ENCODE results near the gene ZFAND3. TPM values are rescaled to one million over a fixed set of nuclear protein-coding genes. Genes with fewer than 3 reads are reported as not detected.
"Not testable (repeated sequence)": the region's sequence is repeated elsewhere in the genome, so short reads cannot be mapped to it uniquely, and the experiment has no call there.

Gene ZFAND3
- total RNA-seq, 1 experiment from 2014 or later = 34.7 TPM

DNA sequence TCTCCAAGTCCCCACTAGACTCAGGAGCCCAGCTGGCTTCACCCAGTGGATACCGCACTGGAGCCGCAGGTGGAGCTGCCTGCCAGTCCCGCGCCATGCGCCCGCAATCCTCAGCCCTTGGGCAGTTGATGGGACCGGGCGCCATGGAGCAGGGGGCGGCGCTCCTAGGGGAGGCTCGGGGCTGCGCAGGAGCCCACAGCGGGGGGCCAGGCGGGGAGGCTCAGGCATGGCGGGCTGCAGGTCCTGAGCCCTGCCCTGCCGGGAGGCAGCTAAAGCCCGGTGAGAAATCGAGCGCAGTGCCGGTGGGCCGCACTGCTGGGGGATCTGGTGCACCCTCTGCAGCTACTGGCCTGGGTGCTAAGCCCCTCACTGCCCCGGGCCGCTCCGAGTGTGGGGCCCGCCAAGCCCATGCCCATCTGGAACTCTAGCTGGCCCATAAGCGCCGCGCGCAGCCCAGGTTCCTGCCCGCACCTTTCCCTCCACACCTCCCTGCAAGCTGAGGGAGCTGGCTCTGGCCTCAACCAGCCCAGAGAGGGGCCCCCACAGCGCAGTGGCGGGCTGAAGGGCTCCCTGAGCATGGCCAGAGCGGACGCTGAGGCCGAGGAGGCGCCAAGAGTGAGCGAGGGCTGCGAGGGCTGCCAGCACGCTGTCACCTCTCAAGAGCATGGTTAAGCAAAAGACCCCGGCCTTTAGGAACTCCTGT is 304.8 kb downstream of the ZFAND3 start:
- DNase-seq (ENCODE audit: low spot score) = not testable (repeated sequence)

GRCh38 chr6:38127284-38127683 is 307.8 kb downstream of the ZFAND3 start:
- no peak for DNase-seq (ENCODE audit: low spot score)
- in situ Hi-C loops (cut with HindIII; ENCODE audit: low sequenced_read_pairs) = no loop called here

More for the DNA sequence above, 304.8 kb downstream of the ZFAND3 start:
- in situ Hi-C loops (cut with HindIII; ENCODE audit: low sequenced_read_pairs) = not testable (repeated sequence)

- DNase-seq (ENCODE audit: low spot score) = peak; percentile 22
- in situ Hi-C loops (cut with HindIII; ENCODE audit: low sequenced_read_pairs) = no loop called here
These were observed 312.0 kb downstream of the ZFAND3 start for GRCh38 chr6:38131527-38131965.

GRCh38 chr6:38133932-38134703 is 314.6 kb downstream of the ZFAND3 start:
- in situ Hi-C loops (cut with HindIII; ENCODE audit: low sequenced_read_pairs) = no loop called here

DNA sequence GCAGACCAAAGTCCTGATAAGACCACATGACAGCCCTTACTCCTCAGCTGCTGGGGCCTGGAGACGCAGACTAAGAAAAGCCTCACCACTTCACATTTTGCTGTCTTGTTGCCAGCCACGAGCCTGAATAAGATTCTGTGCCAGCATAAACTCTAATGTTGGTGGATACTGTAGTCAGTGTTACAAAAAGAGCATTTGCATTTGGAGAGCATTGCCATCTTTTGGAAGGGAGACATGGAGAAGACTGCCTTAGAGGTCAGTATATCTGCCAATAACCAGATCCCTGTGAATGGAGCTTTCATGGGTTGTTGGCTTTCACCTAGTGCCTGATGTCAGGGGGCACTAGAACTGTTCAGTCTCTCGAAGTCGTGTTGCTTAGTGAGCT is 315.2 kb downstream of the ZFAND3 start:
- DNase-seq (ENCODE audit: low spot score) = no peak
- in situ Hi-C loops (cut with HindIII; ENCODE audit: low sequenced_read_pairs) = no loop called here

More at GRCh38 chr6:38133932-38134703, 314.6 kb downstream of the ZFAND3 start:
- no peak for DNase-seq (ENCODE audit: low spot score)

DNA sequence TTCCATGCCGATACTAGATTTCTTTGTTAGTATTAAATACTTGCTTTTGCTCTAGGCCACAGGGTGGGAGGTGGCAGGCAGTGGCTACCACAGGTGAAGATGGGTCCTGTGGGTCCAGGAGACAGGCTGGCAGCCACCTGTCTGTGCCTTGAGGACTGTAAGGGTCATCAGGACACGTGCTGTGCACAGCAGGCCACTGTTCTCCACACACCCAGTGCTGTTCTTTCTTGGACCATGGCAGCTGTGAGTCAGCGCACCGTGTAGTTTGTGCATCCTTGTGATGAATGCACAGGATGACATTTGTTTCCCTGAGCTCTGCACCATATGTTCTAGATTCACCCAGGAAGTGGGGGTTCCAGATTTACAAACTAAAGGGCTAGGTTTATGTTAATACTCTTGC is 317.0 kb downstream of the ZFAND3 start:
- peak; percentile 18 for DNase-seq (ENCODE audit: low spot score)
- in situ Hi-C loops (cut with HindIII; ENCODE audit: low sequenced_read_pairs) = no loop called here

- in situ Hi-C loops (cut with HindIII; ENCODE audit: low sequenced_read_pairs) = no loop called here
- DNase-seq (ENCODE audit: low spot score) = no peak
These were observed 318.2 kb downstream of the ZFAND3 start for GRCh38 chr6:38137608-38138265.

DNA sequence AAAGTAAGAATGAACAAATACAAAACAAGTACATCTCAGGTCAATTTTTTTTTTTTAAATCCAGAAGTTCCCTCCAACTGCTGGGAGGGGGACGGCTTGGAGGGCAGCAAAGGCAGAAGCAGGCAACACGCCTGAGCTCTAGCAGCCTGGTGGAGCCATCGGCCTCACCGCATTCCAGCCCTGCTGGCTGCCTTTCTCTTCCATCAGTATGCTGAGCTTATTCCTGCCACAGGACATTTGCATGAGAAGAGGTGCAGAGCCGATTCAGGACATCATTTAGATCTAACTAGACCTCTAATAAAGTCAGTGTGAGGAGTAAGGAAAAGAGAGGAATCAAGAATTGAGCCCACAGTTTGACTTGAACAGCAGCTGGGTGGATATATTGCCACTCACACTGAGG is 318.8 kb downstream of the ZFAND3 start:
- in situ Hi-C loops (cut with HindIII; ENCODE audit: low sequenced_read_pairs) = no loop called here
- no peak for DNase-seq (ENCODE audit: low spot score)

GRCh38 chr6:38141085-38141484 is 321.6 kb downstream of the ZFAND3 start:
- DNase-seq (ENCODE audit: low spot score) = no peak
- in situ Hi-C loops (cut with HindIII; ENCODE audit: low sequenced_read_pairs) = no loop called here

DNA sequence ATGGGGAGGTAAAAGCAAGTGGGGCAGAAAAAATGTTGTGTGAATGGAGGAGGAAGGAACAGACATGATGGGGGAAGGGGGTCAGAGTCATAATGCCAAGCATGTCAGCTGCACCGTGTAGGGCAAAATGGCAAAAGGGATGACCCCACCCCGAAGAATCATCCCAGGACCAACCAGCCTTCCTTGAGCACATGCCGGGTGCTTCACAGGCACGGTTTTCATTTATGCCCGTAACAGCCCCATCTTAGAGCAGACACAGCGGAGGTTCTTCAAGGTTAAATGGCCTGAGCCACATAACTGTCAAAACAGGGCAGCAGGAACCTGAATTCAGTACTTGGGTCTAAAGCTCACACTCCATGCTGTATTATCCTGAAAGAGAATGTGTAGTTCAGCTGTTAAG is 322.2 kb downstream of the ZFAND3 start:
- in situ Hi-C loops (cut with HindIII; ENCODE audit: low sequenced_read_pairs) = no loop called here
- DNase-seq (ENCODE audit: low spot score) = no peak

- DNase-seq (ENCODE audit: low spot score) = no peak
- in situ Hi-C loops (cut with HindIII; ENCODE audit: low sequenced_read_pairs) = no loop called here
These were observed 322.8 kb downstream of the ZFAND3 start for GRCh38 chr6:38142178-38142902.

DNA sequence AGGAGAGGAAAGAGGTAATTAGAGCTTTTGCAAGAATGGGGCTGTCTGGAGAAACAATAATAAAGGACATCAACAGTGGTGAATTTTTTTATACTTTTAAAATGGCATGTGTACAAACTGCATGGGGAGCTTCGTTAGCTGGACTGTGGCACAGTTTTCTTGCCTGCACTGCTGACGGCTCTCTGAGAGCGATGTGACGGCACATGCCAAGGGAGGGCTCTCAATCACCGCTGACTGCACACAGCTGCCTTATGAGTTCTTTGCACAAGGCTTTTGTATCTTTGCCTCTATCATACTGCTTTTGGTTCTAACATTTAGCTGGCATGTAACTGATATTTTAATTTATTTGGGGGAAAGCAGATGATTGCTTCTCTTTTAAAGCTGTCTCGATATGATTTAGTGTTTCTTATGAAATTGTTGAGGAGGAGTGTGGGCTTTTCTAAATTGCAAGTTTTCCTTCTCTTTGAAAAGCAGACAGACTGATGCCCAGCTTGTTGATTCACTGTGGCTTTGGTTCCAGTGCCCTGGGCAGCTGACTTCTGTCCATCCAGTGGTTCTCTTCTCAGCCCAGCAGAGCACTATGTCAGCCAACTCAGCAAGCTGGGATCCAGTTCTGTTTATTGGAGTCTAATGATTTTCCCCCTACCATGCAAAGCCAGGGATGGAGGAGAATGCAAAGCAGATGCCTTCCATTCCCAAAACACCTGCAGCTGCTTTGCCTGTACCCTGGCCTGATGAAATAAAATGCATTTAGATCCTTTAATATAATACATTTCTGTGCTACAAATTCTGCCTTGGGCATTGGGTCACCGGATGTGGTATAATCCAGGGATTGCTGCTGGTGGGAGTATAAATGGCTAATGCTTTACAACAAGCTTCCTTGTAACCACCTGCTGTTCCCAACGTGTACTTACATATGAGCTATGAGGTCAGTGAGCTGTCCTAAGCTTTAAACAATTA is 323.9 kb downstream of the ZFAND3 start:
- in situ Hi-C loops (cut with HindIII; ENCODE audit: low sequenced_read_pairs) = no loop called here

GRCh38 chr6:38144365-38144945 is 324.9 kb downstream of the ZFAND3 start:
- in situ Hi-C loops (cut with HindIII; ENCODE audit: low sequenced_read_pairs) = no loop called here
- no peak for DNase-seq (ENCODE audit: low spot score)

More for the DNA sequence above, 323.9 kb downstream of the ZFAND3 start:
- DNase-seq (ENCODE audit: low spot score) = peak; percentile 42

GRCh38 chr6:38146021-38146733 is 326.6 kb downstream of the ZFAND3 start:
- in situ Hi-C loops (cut with HindIII; ENCODE audit: low sequenced_read_pairs) = no loop called here
- DNase-seq (ENCODE audit: low spot score) = no peak

GRCh38 chr6:38146734-38147027 is 327.2 kb downstream of the ZFAND3 start:
- no peak for DNase-seq (ENCODE audit: low spot score)
- in situ Hi-C loops (cut with HindIII; ENCODE audit: low sequenced_read_pairs) = no loop called here

DNA sequence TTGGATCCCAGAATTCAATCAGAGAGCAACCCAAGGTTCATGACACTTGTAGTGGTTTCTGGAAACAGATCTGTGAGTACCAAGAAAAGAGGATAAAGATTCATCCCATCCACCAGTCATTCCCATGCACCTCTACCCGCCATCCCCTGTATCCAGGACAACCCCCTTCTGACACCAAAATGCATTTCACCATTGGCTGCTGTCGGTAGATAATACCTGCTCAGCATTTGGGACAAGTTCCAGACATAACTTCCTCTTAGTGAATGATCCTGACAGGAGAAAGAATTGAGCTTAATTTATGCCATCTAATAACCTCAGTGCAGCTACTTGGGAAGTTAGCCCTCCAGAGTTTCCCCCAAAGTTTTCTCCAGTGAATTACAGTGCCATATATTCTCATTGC is 329.1 kb downstream of the ZFAND3 start:
- in situ Hi-C loops (cut with HindIII; ENCODE audit: low sequenced_read_pairs) = no loop called here
- DNase-seq (ENCODE audit: low spot score) = no peak

- in situ Hi-C loops (cut with HindIII; ENCODE audit: low sequenced_read_pairs) = no loop called here
These were observed 330.0 kb downstream of the ZFAND3 start for GRCh38 chr6:38149531-38149930.

DNA sequence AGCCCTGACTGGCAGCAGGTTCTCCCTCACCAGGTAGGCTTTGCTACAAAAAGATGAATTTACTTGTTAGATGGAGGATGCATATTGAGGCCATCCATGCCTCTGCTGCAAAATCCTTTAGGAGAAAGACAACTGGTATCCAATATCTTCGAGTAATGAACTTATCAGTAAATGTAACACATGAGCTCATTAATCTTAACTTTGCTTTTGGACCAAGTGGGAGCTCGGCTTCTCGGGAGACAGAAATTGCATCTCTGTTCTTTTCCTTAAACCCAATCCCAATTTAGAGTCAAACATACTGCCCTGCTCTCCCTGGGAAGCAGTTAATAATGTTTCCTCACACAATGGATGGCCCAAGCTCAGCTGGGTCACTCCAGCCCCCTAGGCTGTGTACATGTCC is 330.5 kb downstream of the ZFAND3 start:
- in situ Hi-C loops (cut with HindIII; ENCODE audit: low sequenced_read_pairs) = no loop called here

More at GRCh38 chr6:38149531-38149930, 330.0 kb downstream of the ZFAND3 start:
- DNase-seq (ENCODE audit: low spot score) = no peak

More for the DNA sequence above, 330.5 kb downstream of the ZFAND3 start:
- no peak for DNase-seq (ENCODE audit: low spot score)

Data from G401 (cell line).